ENCODE measurements around the gene NR0B2.

The NR0B2 gene

DNA sequence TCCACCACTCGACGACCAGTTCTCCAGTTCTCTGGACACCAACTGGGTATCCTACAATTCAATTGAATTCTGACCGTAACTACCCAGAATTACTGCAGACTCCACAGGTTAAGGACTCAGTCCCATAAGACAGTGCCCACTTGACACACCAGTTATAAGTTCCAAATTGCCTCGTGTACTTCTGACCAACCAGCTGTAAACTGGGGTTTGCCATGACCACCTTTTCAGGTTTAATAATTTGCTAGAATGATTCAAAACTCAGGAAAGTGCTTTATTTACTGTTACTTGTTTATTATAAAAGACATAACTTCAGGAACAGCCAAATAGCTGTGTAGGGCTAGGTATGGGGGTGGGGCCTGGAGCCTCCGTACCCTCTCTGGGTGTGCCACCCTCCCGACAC, 23.0 kb upstream of the NR0B2 start:
- no peak for DNase-seq (ENCODE audit: low read depth in 1 of 2, low spot score in 1 of 2)

DNA sequence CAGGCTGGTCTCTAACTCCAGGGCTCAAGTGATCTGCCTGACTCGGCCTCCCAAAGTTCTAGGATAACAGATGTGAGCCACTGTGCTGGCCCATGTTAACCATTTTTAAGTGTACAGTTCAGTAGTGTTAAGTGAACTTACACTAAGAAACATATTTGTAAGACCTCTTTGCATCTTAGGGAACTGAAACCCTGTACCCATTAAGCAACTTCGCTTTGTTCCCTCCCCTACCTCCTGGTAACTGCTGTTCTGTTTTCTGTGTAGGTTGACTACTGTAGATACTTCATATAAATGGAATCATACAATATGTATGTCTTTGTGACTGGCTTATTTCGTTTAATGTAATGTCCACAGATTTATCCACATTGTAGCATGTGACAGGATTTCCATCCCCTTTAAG, 18.8 kb upstream of the NR0B2 start:
- no peak for DNase-seq (ENCODE audit: low read depth in 1 of 2, low spot score in 1 of 2)

DNA sequence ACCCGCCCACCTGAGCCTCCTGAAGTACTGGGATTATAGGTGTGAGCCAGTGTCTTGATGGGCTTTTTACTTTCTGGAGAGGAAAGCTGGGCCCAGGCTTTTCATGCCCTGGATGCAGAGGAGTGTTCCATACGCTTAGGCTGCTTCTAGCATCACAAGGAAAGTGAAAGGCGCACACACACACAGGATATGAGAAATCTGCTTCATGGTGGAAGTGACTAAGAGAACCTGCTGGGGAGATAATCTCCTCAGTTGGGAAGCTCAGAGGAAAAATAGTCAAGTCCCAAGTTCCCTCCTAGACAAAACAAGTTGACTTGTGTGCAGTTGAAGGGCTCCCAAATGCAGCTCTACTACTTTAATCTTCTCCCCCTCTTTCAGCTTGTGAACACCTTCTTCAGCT, 9.9 kb upstream of the NR0B2 start:
- DNase-seq (ENCODE audit: low read depth in 1 of 2, low spot score in 1 of 2), result no peak

DNA sequence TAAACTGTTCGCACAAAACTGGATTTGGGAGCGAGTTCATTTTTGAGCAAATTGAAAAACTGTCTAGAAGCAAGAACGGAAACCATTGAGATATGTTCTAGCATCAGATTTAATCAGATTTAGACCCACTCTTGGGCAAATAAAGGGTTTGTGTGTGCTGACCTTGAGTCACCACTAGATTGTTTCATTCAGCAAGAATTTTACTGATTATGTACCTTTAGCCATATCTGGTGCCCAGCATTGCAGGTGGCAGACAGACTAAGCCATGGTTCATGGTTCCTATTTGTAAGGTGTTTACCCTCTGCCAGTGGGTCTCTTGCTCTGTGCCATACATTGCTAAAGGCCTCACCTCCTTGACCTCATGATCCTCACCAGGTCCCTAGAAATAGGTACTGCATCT, 9.1 kb upstream of the NR0B2 start:
- DNase-seq (ENCODE audit: low read depth in 1 of 2, low spot score in 1 of 2), result no peak

DNA sequence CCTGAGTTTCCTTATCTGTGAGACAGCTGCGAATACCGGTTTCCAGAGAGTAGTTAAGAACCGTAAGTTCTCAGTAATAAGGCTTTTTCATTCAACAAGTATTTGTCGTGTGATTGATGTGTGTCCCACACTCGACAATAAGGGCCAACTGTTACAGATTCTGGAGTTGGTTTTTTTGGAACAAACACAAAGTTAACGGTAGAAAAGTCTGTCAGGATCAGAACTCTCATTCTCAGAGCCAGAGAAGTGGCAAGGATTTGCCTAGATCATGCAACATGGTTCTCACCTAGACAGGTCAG, 8.6 kb upstream of the NR0B2 start:
- no peak for DNase-seq (ENCODE audit: low read depth in 1 of 2, low spot score in 1 of 2)

DNA sequence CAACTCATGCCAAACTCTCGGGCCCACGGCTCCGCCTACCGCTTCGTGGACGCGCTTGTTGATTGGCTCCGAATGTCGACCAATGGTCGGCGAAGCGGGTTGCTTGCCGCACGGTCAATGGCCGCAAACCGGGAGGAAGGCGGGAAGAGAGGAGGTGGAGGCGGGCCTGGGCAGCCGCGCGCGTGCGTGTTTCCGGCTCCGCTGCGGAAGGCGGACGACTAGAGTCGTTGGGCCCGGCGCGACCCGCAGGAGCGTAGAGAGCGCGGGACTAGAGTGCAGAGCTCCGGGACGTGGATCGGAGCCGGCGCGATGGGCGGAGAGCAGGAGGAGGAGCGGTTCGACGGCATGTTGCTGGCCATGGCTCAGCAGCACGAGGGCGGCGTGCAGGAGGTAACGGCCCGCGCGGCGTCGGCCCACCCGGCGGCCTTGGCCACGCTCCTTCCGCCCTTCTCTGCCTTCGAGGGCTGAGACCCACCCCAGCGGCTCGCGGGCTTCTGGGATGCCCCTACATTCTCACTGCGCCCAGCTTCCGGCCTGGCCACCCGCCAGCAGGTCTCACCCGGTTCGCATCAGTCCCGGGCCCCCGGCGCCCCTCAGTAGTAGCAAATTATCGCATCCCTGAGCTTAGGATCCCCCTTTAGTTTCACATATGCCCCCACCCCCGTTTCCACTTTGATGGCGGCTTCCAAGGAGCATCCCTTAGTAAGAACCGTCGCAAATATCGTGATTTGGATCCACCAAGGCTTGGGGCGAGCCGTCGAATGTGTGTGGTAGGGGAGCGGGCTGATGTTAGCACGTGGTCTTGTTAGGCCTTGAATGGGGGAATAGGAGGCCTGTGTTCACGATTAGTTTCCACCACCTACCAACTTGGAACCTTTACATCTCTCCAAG, 8.0 kb upstream of the NR0B2 start, which contains the start of gene NUDC:
Gene NUDC (plus strand): TSS at position 204 of the 891 bp plus-strand sequence. CDS start 106 bp downstream, at position 310.
- DNase-seq (ENCODE audit: low read depth in 1 of 2, low spot score in 1 of 2), result peak; percentile 86 to 90

DNA sequence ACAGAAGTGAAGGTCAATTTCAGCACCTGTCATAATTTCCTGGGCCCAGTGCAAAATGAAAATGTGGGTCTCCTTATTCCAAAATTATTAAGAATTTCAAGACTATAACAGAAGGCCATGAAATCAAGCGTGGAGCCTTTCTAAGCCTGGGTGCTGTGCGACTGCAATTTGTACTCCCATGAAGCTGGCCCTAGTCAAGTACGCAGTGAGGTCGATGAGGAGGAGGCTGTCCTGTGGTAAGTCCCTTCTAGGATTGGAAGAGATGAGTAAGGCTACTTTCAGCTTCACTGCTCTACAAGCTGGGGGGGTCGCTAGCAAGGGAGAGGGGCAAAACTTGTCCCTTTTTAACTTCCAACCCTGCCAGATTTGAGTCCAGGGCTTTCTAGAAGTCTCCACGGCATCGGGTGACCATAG, 7.4 kb upstream of the NR0B2 start:
- no peak for DNase-seq (ENCODE audit: low read depth in 1 of 2, low spot score in 1 of 2)

DNA sequence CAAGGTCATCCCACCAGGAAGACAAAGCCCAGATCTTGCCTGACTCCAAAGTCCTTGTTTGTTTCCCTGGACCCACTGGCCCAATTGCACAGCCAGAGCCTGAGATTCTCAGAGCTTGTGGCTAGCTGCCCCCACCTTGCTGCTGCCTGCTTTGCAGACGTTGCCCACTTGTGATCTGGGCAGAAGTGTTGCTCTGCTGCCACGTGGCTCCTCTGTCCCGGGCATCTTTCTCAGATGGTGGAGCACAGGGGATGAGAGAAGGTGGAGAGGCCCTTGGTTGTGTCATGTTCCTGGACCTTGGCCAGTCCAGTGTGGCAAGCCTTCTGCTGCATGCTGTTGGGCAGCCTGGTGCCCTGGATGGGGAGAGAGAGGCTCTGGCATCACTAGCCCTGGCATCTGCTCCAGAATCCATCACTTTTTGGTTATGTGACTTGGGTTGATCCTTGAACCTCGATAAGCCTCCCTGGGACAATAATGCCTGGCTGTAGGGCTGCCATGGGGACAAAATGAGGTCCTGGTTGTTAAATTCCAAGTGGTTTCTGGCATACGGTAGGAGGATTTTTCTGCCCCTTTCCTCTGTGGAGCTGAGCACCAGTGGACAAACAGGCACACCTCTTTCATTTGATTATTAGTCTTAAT, 1.5 kb upstream of the NR0B2 start:
- no peak for DNase-seq (ENCODE audit: low read depth in 1 of 2, low spot score in 1 of 2)

DNA sequence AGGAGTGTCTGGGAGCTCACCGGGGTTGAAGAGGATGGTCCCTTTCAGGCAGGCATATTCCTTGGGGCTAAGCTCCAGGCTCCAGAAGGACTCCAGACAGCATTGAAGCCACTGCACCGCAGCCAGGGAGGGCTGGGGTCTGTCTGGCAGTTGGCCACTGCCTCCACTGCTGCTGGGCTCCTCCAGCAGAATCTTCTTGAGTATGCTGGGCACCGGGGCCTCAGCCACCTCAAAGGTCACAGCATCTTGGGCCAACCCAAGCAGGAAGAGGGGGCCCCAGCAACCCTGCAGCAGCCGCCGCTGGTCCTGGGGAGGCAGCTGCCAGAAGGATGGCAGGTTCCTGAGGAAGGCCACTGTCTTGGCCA, 404 bp downstream of the NR0B2 start:
- DNase-seq (ENCODE audit: low read depth in 1 of 2, low spot score in 1 of 2), result no peak

DNA sequence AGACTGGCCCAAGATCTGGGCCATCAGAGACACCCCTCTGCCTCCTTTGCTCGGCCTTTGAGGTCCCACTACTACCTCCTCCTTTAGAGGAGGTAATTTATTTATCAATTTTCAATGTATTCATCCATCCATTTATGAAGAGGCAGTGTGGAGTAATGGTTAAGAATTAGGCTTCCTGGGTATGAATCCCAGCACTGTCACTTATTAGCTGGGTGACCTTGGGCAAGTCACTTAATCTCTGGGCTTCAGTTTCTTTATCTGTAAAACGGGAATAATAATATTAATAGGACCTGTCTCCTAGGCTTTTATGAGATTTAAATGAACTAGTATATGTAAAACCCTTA, 1.7 kb downstream of the NR0B2 start:
- no peak for DNase-seq (ENCODE audit: low read depth in 1 of 2, low spot score in 1 of 2)

DNA sequence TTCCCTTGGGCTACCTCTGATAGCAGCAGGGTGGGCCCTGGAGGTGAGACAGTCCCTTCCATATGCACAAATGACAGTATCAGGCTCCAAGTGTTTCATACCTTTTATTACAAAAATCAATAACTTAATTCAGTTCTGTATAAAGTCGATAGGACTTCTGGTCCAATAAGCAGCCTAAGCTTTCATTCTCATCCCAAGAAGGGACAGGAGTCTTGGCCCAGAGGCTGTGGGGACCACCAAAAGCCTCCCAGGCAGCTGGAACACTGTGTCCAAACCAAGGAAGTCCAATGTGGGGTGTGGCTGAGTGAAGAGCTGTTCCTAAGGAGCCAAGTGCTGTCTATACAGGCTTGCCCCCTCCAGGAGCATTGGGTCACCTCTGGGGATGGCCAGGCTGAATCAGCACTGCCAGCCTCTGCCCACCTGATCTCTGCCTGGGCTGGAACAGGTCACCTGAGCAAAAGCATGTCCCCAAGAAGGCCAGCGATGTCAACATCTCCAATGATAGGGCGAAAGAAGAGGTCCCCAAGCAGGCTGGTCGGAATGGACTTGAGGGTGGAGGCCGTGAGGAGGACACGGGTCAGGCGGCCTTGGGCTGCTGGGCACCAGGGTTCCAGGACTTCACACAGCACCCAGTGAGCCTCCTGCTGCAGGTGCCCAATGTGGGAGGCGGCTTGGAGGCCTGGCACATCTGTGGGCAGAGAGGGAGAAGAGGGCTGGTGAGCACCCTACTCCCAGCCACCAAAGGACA, 2.2 kb downstream of the NR0B2 start:
- DNase-seq (ENCODE audit: low read depth in 1 of 2, low spot score in 1 of 2), result no peak

DNA sequence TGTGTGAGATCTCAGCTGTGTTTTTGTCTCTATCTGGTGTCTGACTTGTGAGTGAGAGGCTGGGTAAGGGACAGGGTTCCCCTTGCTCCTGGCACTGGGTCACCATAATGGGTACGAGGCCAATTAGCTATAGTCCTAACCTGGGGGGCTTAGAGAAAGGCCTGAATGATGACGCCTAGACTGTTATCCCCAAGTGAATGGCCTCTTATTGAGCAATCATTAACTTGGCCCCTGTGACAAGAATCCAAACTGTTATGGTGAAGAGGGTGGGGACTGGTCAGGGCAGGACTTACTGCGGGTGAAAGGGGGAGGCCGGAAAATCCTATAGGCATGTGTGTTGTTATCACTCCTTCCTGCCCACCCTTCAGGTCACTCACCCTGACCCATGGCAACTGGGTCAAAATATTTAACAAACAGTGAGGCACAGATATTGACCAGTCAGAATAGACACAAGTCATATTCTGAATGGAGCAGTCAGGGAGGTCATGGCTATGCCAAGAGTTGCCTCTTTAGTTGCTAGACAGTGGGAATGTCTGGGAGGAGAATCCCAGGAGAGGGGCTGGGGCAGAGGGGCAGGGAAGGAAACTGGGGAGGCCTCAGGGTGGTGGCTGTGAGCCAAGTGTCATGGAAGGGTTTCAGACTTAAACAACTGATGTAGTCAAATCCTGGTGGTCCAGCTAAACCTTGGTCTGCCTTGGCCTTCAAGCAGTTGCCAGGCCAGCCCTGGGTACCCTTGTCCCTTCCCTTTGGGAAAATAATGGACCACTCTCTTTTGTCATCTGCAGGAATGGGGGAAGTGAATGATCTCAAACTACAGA, 3.2 kb downstream of the NR0B2 start:
- no peak for DNase-seq (ENCODE audit: low read depth in 1 of 2, low spot score in 1 of 2)

DNA sequence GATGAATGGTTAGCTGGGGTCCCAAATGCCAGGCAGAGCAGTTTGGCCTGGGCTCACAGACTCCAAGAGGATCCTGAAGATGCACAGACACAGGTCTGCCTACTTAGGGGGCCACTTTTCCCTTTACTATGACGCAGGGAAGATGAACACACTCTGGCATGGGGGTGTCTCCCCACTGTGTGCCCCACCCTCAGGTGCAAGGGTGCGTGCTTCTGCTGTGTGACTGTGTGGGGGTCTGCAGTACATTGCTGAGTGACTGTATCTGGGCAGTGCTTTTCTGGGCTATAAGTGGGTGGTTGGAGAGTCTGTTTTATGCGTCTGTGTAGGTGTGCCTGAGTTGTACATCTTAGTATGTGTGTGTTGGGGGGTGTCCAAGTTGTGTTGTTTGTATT, 3.8 kb downstream of the NR0B2 start:
- no peak for DNase-seq (ENCODE audit: low read depth in 1 of 2, low spot score in 1 of 2)

DNA sequence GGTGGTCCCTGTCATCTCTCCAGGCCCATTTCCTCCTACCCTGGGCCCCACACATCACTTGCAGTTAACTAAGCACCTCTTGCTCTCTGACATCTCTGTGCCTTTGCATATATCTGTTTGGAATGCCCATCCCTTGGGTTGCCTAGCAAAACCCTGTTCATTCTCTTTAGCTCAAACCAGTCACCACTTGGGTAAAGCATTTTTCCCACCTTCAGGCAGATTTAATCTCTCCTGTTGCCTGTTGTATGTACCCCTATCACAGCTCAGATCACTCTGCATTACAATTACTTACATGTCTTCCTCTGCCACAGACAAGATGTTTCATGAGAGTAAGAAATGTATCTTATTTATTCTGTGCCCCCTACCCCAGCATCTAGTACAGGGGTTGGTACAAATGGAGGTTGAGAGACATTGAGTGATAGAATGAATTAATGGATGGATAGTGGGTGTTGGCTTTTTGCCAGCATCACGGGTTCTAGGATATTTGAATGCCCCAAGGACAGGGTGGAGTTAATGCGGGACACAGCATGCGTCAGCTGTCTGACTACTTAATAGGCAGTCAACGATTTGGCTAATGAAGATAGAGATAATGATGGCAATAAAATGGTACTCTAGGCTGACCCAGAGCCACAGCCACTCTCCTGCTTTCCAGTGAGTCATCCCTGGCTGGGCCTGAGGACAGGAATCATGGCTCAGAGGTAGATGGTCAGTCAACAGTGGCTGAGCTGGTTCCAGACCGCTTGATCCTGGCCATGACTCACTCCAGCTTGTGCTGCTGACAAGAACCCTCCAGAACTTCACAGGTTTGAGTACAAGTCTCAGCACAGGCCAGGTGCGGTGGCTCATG, 6.5 kb downstream of the NR0B2 start:
- DNase-seq (ENCODE audit: low read depth in 1 of 2, low spot score in 1 of 2), result no peak

DNA sequence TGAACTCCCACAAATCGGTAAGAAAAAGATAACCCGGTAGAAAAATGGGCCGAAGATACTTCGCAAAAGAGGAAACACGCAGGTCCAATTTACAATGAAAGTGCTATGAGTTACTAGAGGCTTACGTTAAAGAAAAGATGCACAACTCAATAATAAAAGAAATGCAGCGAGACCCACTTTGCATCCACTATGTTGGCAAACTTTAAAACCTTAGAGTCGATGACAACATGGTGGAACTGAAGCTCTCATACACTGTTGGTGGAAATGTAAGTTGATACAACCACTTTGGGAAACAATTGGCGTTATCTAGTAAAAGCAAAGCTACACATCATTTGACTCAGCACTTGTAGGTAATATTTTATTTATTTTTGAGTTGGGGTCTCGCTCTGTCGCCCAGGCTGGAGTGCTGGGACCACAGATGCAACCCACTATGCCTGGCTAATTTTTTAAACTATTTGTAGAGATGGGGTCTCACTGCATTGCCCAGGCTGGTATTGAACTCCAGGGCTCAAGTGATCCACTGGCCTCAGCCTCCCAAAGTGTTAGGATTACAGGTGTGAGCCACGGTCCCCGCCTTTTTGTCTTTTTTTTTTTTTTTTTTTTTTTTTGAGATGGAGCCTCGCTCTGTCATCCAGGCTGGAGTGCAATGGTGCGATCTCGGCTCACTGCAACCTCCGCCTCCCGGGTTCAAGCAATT, 12.8 kb downstream of the NR0B2 start:
- DNase-seq (ENCODE audit: low read depth in 1 of 2, low spot score in 1 of 2), result no peak

DNA sequence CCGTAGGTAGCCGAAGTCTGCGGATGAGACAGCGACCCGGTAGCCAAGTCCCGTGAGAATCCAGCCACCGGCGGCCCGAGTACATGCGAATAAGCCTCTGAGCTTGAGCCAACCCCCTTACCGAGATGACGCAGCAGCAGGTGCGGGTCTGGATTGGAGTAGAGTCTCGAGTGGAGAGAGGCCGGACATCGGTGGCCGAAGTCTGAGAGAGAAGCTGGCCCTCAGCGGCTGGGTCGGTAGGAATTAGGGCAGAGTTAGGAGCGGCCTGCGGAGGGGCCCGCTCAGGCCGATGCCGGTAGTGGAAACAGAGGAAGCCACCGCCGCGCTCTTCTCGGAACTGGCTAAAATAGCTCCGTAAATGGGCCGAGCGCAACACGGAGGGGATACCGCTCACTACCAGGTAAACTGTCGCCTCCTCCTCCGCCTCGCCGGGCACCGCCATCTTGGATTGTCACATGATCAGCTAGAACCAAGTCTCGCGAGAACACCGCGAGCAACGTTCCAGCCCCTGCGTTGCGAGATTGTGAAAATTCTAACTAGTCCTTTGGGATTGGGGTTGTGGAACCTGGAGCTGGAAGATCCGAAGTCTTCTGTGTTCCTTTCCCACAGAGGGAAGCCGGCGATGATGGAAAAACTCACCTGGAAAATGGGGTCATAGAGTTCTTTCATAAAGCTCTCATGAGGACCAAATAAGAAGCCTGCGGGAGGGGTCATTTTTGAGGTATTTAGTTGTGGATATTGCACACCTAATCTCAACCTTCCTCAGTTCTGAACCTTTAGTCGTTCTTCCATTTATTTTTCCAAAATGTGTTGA, 13.6 kb downstream of the NR0B2 start, which contains the start of gene GPATCH3:
Gene GPATCH3 (minus strand): TSS at position 467 of the 814 bp plus-strand sequence. CDS start 25 bp downstream, at position 442.
- peak; percentile 69 to 72 for DNase-seq (ENCODE audit: low read depth in 1 of 2, low spot score in 1 of 2)

DNA sequence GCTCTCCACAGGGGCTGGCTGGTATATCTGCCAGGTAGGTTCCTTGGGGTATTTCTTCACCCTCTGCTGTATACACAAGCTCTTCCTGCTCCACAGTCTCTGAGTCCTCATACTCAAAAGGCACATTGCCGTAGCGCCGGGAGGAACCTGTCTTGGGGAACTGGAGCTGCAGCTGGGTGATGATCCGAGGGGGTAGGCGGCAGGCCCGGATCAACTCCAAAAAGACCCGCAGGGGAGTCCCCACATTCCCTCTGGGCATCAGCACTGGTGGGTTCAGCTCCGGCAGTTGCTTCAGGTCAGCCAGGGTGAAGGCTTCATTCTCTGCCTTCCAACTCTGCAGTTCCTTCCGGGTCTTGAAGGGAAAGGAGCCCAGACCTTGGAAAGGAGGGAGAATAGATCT, 16.4 kb downstream of the NR0B2 start:
- DNase-seq (ENCODE audit: low read depth in 1 of 2, low spot score in 1 of 2), result no peak

DNA sequence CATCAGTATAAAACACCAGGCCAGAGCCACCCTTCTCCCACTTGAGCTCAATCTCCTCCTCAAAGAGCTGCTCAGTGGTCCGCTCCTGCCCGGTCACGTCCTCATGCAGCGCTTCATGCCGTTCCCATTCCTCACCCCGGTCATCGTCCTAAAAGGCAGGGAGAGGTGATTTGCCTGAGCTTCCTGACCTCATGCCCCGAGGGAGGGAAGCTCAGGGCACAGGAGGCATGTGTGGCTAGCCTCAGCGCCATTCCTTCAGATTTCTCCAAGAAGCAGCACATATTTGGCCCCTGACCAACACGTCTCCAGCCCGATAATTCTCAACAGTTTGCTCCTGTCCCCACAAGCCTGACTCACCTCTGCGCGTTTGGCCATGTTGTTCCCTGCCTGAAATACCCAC, 19.5 kb downstream of the NR0B2 start:
- no peak for DNase-seq (ENCODE audit: low read depth in 1 of 2, low spot score in 1 of 2)

DNA sequence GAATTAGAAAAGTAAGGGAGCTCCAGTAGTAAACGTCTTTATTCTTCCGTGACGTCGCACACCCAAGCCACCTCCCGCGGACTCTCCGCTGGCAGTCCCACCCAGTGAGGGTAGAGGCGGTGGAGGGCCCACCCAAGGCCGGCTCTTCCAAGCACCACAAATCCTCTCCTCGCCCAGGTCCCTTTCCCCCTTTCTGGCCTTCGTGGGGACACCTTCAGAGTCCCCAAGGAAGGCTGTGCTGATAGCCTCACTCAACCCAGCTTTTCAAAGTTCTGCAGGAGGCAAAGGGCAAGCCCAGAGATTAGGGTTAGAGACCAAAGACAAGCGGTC, 23.3 kb downstream of the NR0B2 start:
- no peak for DNase-seq (ENCODE audit: low read depth in 1 of 2, low spot score in 1 of 2)
